IMR-90 (cell line): ENCODE results near the gene ABHD2. TPM values are rescaled to one million over a fixed set of nuclear protein-coding genes. Genes with fewer than 3 reads are reported as not detected.

Experiments
- ATAC-seq: fragments of 200-7000 bp; cut with Tn5 transposase; 2 replicates; pipeline ENCODE4 v1.9.1; 2020; ENCODE audit warnings: low read depth, mild to moderate bottlenecking, moderate library complexity
- BruUV-seq: library from RNA; stranded (reverse); fragments of 400-500 nt; replicated peaks from 2 replicates; lab custom pipeline; 2021; lab: Mats Ljungman, UMichigan
- CTCF ChIA-PET: fragments of 300-600 bp; formaldehyde crosslinking; extraction: SDS; loops from one replicate; lab custom pipeline; 2021; ENCODE audit warnings: antibody characterized with exemption; lab: Yijun Ruan, JAX
- POLR2A ChIA-PET: fragments of 300-600 bp; sonication (Branson Sonifier 250); formaldehyde crosslinking; loops from one replicate; lab custom pipeline; 2022; ENCODE audit warnings: antibody characterized with exemption; ENCODE audit not compliant: unreplicated experiment; lab: Charles Lee
- DNase-seq: peaks from one replicate; pipeline ENCODE4 v3.0.0; 2013
- H2AFZ ChIP-seq: replicated peaks from 2 replicates; pipeline ENCODE3; 2013; ENCODE audit warnings: low read length, mild to moderate bottlenecking; ENCODE audit not compliant: poor library complexity
- H2AK5ac ChIP-seq: 2 replicates; pipeline ENCODE4 v1.6.1; 2013; ENCODE audit warnings: low read depth, low read length, inconsistent platforms
- H2AK9ac ChIP-seq: replicated peaks from 2 replicates; pipeline ENCODE3; 2013; ENCODE audit warnings: mild to moderate bottlenecking, low read depth, low read length, moderate library complexity; ENCODE audit not compliant: poor library complexity
- H2BK120ac ChIP-seq: 2 replicates; pipeline ENCODE4 v1.6.1; 2013; ENCODE audit warnings: low read depth, low read length, inconsistent platforms
- H2BK15ac ChIP-seq: 3 replicates; pipeline ENCODE4 v1.6.1; 2013; ENCODE audit warnings: low read depth, low read length, inconsistent platforms
- H2BK20ac ChIP-seq: 2 replicates; pipeline ENCODE4 v1.6.1; 2013; ENCODE audit warnings: low read depth, mild to moderate bottlenecking, inconsistent platforms, low read length, moderate library complexity
- H2BK5ac ChIP-seq: 2 replicates; pipeline ENCODE4 v1.6.1; 2013; ENCODE audit warnings: mild to moderate bottlenecking, low read depth, low read length, inconsistent platforms; ENCODE audit not compliant: poor library complexity, severe bottlenecking
- H3K14ac ChIP-seq: replicated peaks from 2 replicates; pipeline ENCODE4 v1.6.1; 2013; ENCODE audit warnings: low read depth, low read length, inconsistent platforms
- H3K18ac ChIP-seq: 2 replicates; pipeline ENCODE4 v1.6.1; 2013; ENCODE audit warnings: low read depth, low read length, control low read depth
- H3K23ac ChIP-seq: 2 replicates; pipeline ENCODE4 v1.6.1; 2013; ENCODE audit warnings: low read depth, low read length, inconsistent platforms
- H3K27ac ChIP-seq: 2 replicates; pipeline ENCODE4 v1.5.1; 2013; ENCODE audit warnings: mild to moderate bottlenecking, control low read depth, low read length; ENCODE audit not compliant: insufficient read depth
- H3K27me3 ChIP-seq: 2 replicates; pipeline ENCODE4 v1.6.1; 2013; ENCODE audit warnings: low read length; ENCODE audit not compliant: control insufficient read depth, insufficient read depth
- H3K36me3 ChIP-seq: 2 replicates; pipeline ENCODE4 v1.6.1; 2013; ENCODE audit warnings: low read length, mixed read lengths; ENCODE audit not compliant: control insufficient read depth, insufficient read depth
- H3K4ac ChIP-seq: 2 replicates; pipeline ENCODE4 v1.6.1; 2013; ENCODE audit warnings: low read depth, low read length, inconsistent platforms
- H3K4me1 ChIP-seq: 2 replicates; pipeline ENCODE4 v1.6.1; 2013; ENCODE audit warnings: low read length, mixed read lengths; ENCODE audit not compliant: control insufficient read depth, insufficient read depth
- H3K4me2 ChIP-seq: 2 replicates; pipeline ENCODE4 v1.6.1; 2013; ENCODE audit warnings: low read depth, mild to moderate bottlenecking, control low read depth, low read length, moderate library complexity
- H3K4me3 ChIP-seq: 2 replicates; pipeline ENCODE4 v1.5.1; 2013; ENCODE audit warnings: low read depth, mild to moderate bottlenecking, control low read depth, low read length, moderate library complexity; ENCODE audit not compliant: insufficient read depth
- H3K56ac ChIP-seq: 2 replicates; pipeline ENCODE4 v1.6.1; 2013; ENCODE audit warnings: low read length, inconsistent platforms; ENCODE audit not compliant: insufficient read depth; ENCODE audit errors: extremely low read depth
- H3K79me1 ChIP-seq, 2 experiments: 2 replicates each; pipeline ENCODE4 v1.6.1; 2013; ENCODE audit warnings: low read length in 2 of 2, inconsistent platforms in 1 of 2, low read depth in 1 of 2
- H3K9ac ChIP-seq: 2 replicates; pipeline ENCODE4 v1.6.1; 2013; ENCODE audit warnings: low read depth, low read length, control low read depth
- H3K9me1 ChIP-seq: 2 replicates; pipeline ENCODE4 v1.6.1; 2013; ENCODE audit warnings: low read length, inconsistent platforms; ENCODE audit not compliant: insufficient read depth
- H3K9me3 ChIP-seq: 2 replicates; pipeline ENCODE4 v1.6.1; 2013; ENCODE audit warnings: low read length; ENCODE audit not compliant: control insufficient read depth, insufficient read depth
- H4K20me1 ChIP-seq: 2 replicates; pipeline ENCODE4 v1.6.1; 2013; ENCODE audit warnings: low read length, inconsistent platforms; ENCODE audit not compliant: insufficient read depth
- H4K5ac ChIP-seq: 2 replicates; pipeline ENCODE4 v1.6.1; 2013; ENCODE audit warnings: mild to moderate bottlenecking, low read depth, low read length, control low read depth
- H4K8ac ChIP-seq, 2 experiments: 2 replicates each; pipeline ENCODE4 v1.6.1; 2013; ENCODE audit warnings: low read depth in 2 of 2, low read length in 2 of 2, control low read depth in 1 of 2, inconsistent platforms in 1 of 2
- H4K91ac ChIP-seq: 2 replicates; pipeline ENCODE4 v1.6.1; 2013; ENCODE audit warnings: low read depth, low read length, inconsistent platforms; ENCODE audit not compliant: insufficient read depth
- BHLHE40 ChIP-seq: fragments of 150-350 bp; IDR thresholded peaks from 2 replicates; pipeline ENCODE4 v1.6.1; 2016; ENCODE audit warnings: mild to moderate bottlenecking, low read depth, low read length
- CEBPB ChIP-seq: IDR thresholded peaks from 2 replicates; pipeline ENCODE4 v1.6.1; 2012; ENCODE audit warnings: low read depth, low read length, improper control_type of control experiment
- CHD1 ChIP-seq: IDR thresholded peaks from 2 replicates; pipeline ENCODE4 v1.6.1; 2012; ENCODE audit warnings: low read depth, low read length, improper control_type of control experiment
- FOS ChIP-seq: fragments of 150-350 bp; IDR thresholded peaks from 2 replicates; pipeline ENCODE4 v1.6.1; 2016; ENCODE audit warnings: low read depth, low read length
- NFE2L2 ChIP-seq: fragments of 150-350 bp; IDR thresholded peaks from 2 replicates; pipeline ENCODE4 v1.6.1; 2016; ENCODE audit warnings: low read depth, mild to moderate bottlenecking, low read length
- POLR2A ChIP-seq: IDR thresholded peaks from 2 replicates; pipeline ENCODE4 v1.6.1; 2012; ENCODE audit warnings: mild to moderate bottlenecking, low read depth, low read length
- RCOR1 ChIP-seq: IDR thresholded peaks from 2 replicates; pipeline ENCODE4 v1.6.1; 2012; ENCODE audit warnings: mild to moderate bottlenecking, low read length, improper control_type of control experiment; ENCODE audit not compliant: insufficient replicate concordance
- RFX5 ChIP-seq: IDR thresholded peaks from 2 replicates; pipeline ENCODE4 v1.8.0; 2012; ENCODE audit warnings: low read depth, mild to moderate bottlenecking, low read length, moderate library complexity
- SMC3 ChIP-seq: fragments of 150-350 bp; IDR thresholded peaks from 2 replicates; pipeline ENCODE4 v1.6.1; 2016; ENCODE audit warnings: low read depth, mild to moderate bottlenecking, antibody characterized with exemption, low read length, moderate library complexity
- WGBS, 2 experiments: methylation state at CpG; one replicate each; pipeline versions ENCODE4 v1.1.5 to v1.1.7; 2013; ENCODE audit warnings: missing lambda C conversion rate in 2 of 2; ENCODE audit not compliant: insufficient read length in 1 of 2; ENCODE audit errors: extremely low coverage in 2 of 2; 5-methylcytosine and 5-hydroxymethylcytosine counted together
- dilution Hi-C: fragments of 300-500 bp; cut with HindIII; formaldehyde crosslinking; loops from one replicate; pipeline ENCODE4 v1.14.3; 2018; ENCODE audit warnings: low sequenced_read_pairs; ENCODE audit not compliant: unreplicated experiment
- in situ Hi-C: fragments of 300-500 bp; cut with MboI; formaldehyde crosslinking; loops from 3 replicates; pipeline ENCODE4 v1.14.3; 2019; ENCODE audit warnings: low sequenced_read_pairs, inconsistent platforms, mixed read lengths
- intact Hi-C: fragments of 100-400 bp; cut with micrococcal nuclease; formaldehyde crosslinking; loops from 2 replicates; pipeline ENCODE4 v1.10.0; 2022
- polyA plus RNA-seq, 3 experiments: library from polyadenylated mRNA; depleted of rRNA; stranded (reverse); fragments of >200 nt; gene quantifications; 2 replicates each; pipeline ENCODE4 v1.2.3, GENCODE V29; 2012; ENCODE audit warnings: low replicate concordance in 1 of 3
- total RNA-seq: library from RNA; depleted of rRNA; stranded (reverse); fragments of >200 nt; gene quantifications from 2 replicates; pipeline ENCODE4 v1.2.3, GENCODE V29; 2012
- TF ChIP-seq, protein P1 (sequence below): conservative IDR thresholded peaks from 2 replicates; pipeline ENCODE4 v1.5.1; 2012; ENCODE audit warnings: mild to moderate bottlenecking, low read depth, low read length, improper control_type of control experiment
- TF ChIP-seq, protein P2 (sequence below): fragments of 150-350 bp; IDR thresholded peaks from 2 replicates; pipeline ENCODE4 v1.6.1; 2017; ENCODE audit warnings: mild to moderate bottlenecking, antibody characterized with exemption, low read length, low read depth

ABHD2 gene
- total and polyA plus RNA-seq, 2 of the 4 experiments (the other 2 are of a cell fraction) = 31.2 to 62.9 TPM

- TF ChIP-seq BHLHE40 (no peak), POLR2A (no peak), CEBPB (no peak), CHD1 (no peak), NFE2L2 (no peak), FOS (no peak), RFX5 (no peak), RCOR1 (no peak), SMC3 (no peak)
- TF ChIP-seq, protein P1, sequence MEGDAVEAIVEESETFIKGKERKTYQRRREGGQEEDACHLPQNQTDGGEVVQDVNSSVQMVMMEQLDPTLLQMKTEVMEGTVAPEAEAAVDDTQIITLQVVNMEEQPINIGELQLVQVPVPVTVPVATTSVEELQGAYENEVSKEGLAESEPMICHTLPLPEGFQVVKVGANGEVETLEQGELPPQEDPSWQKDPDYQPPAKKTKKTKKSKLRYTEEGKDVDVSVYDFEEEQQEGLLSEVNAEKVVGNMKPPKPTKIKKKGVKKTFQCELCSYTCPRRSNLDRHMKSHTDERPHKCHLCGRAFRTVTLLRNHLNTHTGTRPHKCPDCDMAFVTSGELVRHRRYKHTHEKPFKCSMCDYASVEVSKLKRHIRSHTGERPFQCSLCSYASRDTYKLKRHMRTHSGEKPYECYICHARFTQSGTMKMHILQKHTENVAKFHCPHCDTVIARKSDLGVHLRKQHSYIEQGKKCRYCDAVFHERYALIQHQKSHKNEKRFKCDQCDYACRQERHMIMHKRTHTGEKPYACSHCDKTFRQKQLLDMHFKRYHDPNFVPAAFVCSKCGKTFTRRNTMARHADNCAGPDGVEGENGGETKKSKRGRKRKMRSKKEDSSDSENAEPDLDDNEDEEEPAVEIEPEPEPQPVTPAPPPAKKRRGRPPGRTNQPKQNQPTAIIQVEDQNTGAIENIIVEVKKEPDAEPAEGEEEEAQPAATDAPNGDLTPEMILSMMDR = no peak
- TF ChIP-seq, protein P2, sequence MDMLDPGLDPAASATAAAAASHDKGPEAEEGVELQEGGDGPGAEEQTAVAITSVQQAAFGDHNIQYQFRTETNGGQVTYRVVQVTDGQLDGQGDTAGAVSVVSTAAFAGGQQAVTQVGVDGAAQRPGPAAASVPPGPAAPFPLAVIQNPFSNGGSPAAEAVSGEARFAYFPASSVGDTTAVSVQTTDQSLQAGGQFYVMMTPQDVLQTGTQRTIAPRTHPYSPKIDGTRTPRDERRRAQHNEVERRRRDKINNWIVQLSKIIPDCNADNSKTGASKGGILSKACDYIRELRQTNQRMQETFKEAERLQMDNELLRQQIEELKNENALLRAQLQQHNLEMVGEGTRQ = no peak
- Histone ChIP-seq H3K4me3 (no peak overlapping the region), H3K18ac (peak overlapping the region; percentile 58; the same call in 1 of the 2 replicates), H2BK20ac (peak overlapping the region; percentile 76; the same call in 1 of the 2 replicates), H3K27ac (peak overlapping the region; percentile 34; the same call in 1 of the 2 replicates), H3K14ac (peak overlapping the region; percentile 82), H2AFZ (no peak overlapping the region), H2BK5ac (peak overlapping the region; percentile 61), H4K8ac (peak overlapping the region in 1 of 2 experiments; percentile 56; a peak in 2 of 4 replicates), H2BK120ac (peak overlapping the region; percentile 67), H2AK9ac (no peak overlapping the region), H2AK5ac (peak overlapping the region; percentile 93), H3K79me1 (peaks cover 49 to 76% of the 10 kb centered on the region in 2 experiments), H4K91ac (peak overlapping the region; percentile 57), H3K56ac (no peak overlapping the region), H3K9ac (no peak overlapping the region), H3K9me3 (no peaks in the 10 kb centered on the region), H3K4me1 (peaks cover 44% of the 10 kb centered on the region), H2BK15ac (peak overlapping the region; percentile 88; the same call in 1 of the 3 replicates), H3K4me2 (no peak overlapping the region), H3K36me3 (0 out of 2 replicates have a peak, but pooled peaks cover 3% of the 10 kb centered on the region), H4K5ac (peak overlapping the region; percentile 71; the same call in 1 of the 2 replicates), H3K4ac (peak overlapping the region; percentile 79), H4K20me1 (peaks cover 3% of the 10 kb centered on the region; the same call in 1 of the 2 replicates), H3K23ac (peak overlapping the region; percentile 61; the same call in 1 of the 2 replicates), H3K27me3 (no peaks in the 10 kb centered on the region), H3K9me1 (peaks cover 43% of the 10 kb centered on the region)
- dilution Hi-C loops = no loop called here
- WGBS, 2 experiments = 100% methylated on average over 1 of the region's 3 CpGs; no CpG with 5 or more reads in 1 of the 2 experiments
- intact Hi-C loops = no loop called here
- ChIA-PET POLR2A (no interaction called here), CTCF (no interaction called here)
- DNase-seq (no peak), ATAC-seq (no peak)
- in situ Hi-C loops = no loop called here
- no TSS peak for BruUV-seq
These were observed 11.7 kb downstream of the ABHD2 start for GRCh38 chr15:89099968-89100367.
